ENCODE measurements around the gene KLK15. TPM values are rescaled to one million over a fixed set of nuclear protein-coding genes. Genes with fewer than 3 reads are reported as not detected.

Gene KLK15
- total and polyA plus RNA-seq, 2 of the 13 experiments (the other 11 are each of a cell fraction or from before 2014, with no cell fraction given): not detected

- TF ChIP-seq ZMAT5 (CRISPR knock-in tag; IDR thresholded peaks at IDR 0.05; ENCODE audit: borderline replicate concordance, low read depth): no peak
- TF ChIP-seq ATRX (CRISPR knock-in tag; IDR thresholded peaks at IDR 0.05; ENCODE audit: borderline replicate concordance): no peak
- TF ChIP-seq AGO2 (optimal IDR thresholded peaks at IDR 0.05; ENCODE audit: low read depth, low read length): peak; percentile 83
- TF ChIP-seq POLR2G (IDR thresholded peaks at IDR 0.05; ENCODE audit: low read depth, low read length): peak; percentile 5; the same call in 1 of the 2 replicates
- peak; percentile 96 for TF ChIP-seq AGO1 (IDR thresholded peaks at IDR 0.05; ENCODE audit: low read depth, low read length, poor library complexity, severe bottlenecking)
- no peak for TF ChIP-seq SOX13 (IDR thresholded peaks at IDR 0.05)
- TF ChIP-seq SOX13 (CRISPR knock-in tag; conservative IDR thresholded peaks at IDR 0.05 in 1 of 2, IDR thresholded peaks at IDR 0.05 in 1 of 2): no peak
- no peak for TF ChIP-seq ZNF33B (CRISPR knock-in tag; IDR thresholded peaks at IDR 0.05)
- TF ChIP-seq ZFP36L2 (CRISPR knock-in tag; IDR thresholded peaks at IDR 0.05): no peak
- peak; percentile 81; the same call in 1 of the 2 replicates for TF ChIP-seq PAF1 (CRISPR knock-in tag; IDR thresholded peaks at IDR 0.05)
- no peak for TF ChIP-seq JDP2 (CRISPR knock-in tag; IDR thresholded peaks at IDR 0.05; ENCODE audit: borderline replicate concordance)
- TF ChIP-seq RXRA (CRISPR knock-in tag; IDR thresholded peaks at IDR 0.05): no peak
- TF ChIP-seq ZNF660 (CRISPR knock-in tag; IDR thresholded peaks at IDR 0.05; ENCODE audit: borderline replicate concordance, low read depth): no peak
- TF ChIP-seq ELF1 (CRISPR knock-in tag; IDR thresholded peaks at IDR 0.05): no peak
- TF ChIP-seq POLR2A (IDR thresholded peaks at IDR 0.05; ENCODE audit: insufficient read depth in 1 of 2, low read depth in 2 of 2, low read length in 2 of 2): peak in 1 of 2 experiments; percentile 37; a peak in 1 of 4 replicates
- no peak for TF ChIP-seq TAF1 (CRISPR knock-in tag; IDR thresholded peaks at IDR 0.05)
- no peak for TF ChIP-seq PTBP1 (IDR thresholded peaks at IDR 0.05; ENCODE audit: low read depth, low read length, poor library complexity, severe bottlenecking)
- TF ChIP-seq RBM22 (optimal IDR thresholded peaks at IDR 0.05; ENCODE audit: low read length): peak; percentile 92
- TF ChIP-seq FOXP1 (IDR thresholded peaks at IDR 0.05): no peak
- TF ChIP-seq FOXP1 (CRISPR knock-in tag; IDR thresholded peaks at IDR 0.05): no peak
- TF ChIP-seq NFYC (CRISPR knock-in tag; IDR thresholded peaks at IDR 0.05): no peak
- TF ChIP-seq ZNF138 (CRISPR knock-in tag; IDR thresholded peaks at IDR 0.05; ENCODE audit: low read depth): no peak
Observed at GRCh38 chr19:50793558-50794065, 39.8 kb downstream of the KLK15 start (continued).
